Measurements from ENCODE around the gene DENND5B. TPM values are rescaled to one million over a fixed set of nuclear protein-coding genes. Genes with fewer than 3 reads are reported as not detected.
"Not testable (repeated sequence)": the region's sequence is repeated elsewhere in the genome, so short reads cannot be mapped to it uniquely, and the experiment has no call there.

Gene DENND5B
- total RNA-seq, 1 donor from 2014 or later: 42.9 TPM

GRCh38 chr12:31557707-31558106 lies 33.2 kb downstream of the DENND5B start:
- H3K27ac ChIP-seq (replicated peaks): no peak overlapping the region
- peaks cover 7% of the 10 kb centered on the region for H3K9me3 ChIP-seq (replicated peaks)
- no peak overlapping the region for H3K4me3 ChIP-seq
- no peaks in the 10 kb centered on the region for H3K27me3 ChIP-seq (ENCODE audit: low read depth)
- TF ChIP-seq CTCF (IDR thresholded peaks at IDR 0.05; ENCODE audit: borderline replicate concordance): no peak
- intact Hi-C loops (cut with micrococcal nuclease): no loop called here
- H3K4me1 ChIP-seq: peaks cover 15% of the 10 kb centered on the region
- H3K36me3 ChIP-seq: no peaks in the 10 kb centered on the region
- DNase-seq: no peak

GRCh38 chr12:31555466-31555865 lies 35.5 kb downstream of the DENND5B start:
- H3K27ac ChIP-seq (replicated peaks); H3K4me3 ChIP-seq; H3K27me3 ChIP-seq (ENCODE audit: low read depth); DNase-seq; H3K9me3 ChIP-seq (replicated peaks); intact Hi-C loops (cut with micrococcal nuclease); H3K36me3 ChIP-seq: not testable (repeated sequence)
- H3K4me1 ChIP-seq: peaks cover 10% of the 10 kb centered on the region

GRCh38 chr12:31550590-31550989 lies 40.3 kb downstream of the DENND5B start:
- DNase-seq; intact Hi-C loops (cut with micrococcal nuclease); H3K4me3 ChIP-seq; H3K9me3 ChIP-seq (replicated peaks); H3K36me3 ChIP-seq; H3K27ac ChIP-seq (replicated peaks); H3K4me1 ChIP-seq; H3K27me3 ChIP-seq (ENCODE audit: low read depth): not testable (repeated sequence)

GRCh38 chr12:31536672-31537071 lies 54.3 kb downstream of the DENND5B start:
- no peak for DNase-seq
- intact Hi-C loops (cut with micrococcal nuclease): no loop called here
- H3K27ac ChIP-seq (replicated peaks): no peak overlapping the region

GRCh38 chr12:31533470-31533869 lies 57.5 kb downstream of the DENND5B start:
- Histone ChIP-seq H3K4me1 (peaks cover 38% of the 10 kb centered on the region), H3K27ac (replicated peaks) (no peak overlapping the region), H3K27me3 (ENCODE audit: low read depth) (no peaks in the 10 kb centered on the region), H3K4me3 (no peak overlapping the region), H3K9me3 (replicated peaks) (peaks cover under 1% of the 10 kb centered on the region), H3K36me3 (no peaks in the 10 kb centered on the region)
- intact Hi-C loops (cut with micrococcal nuclease): no loop called here
- DNase-seq: no peak
- no peak for TF ChIP-seq CTCF (IDR thresholded peaks at IDR 0.05; ENCODE audit: borderline replicate concordance)

More at GRCh38 chr12:31536672-31537071, 54.3 kb downstream of the DENND5B start:
- no peaks in the 10 kb centered on the region for H3K27me3 ChIP-seq (ENCODE audit: low read depth)
- no peak overlapping the region for H3K4me3 ChIP-seq
- no peaks in the 10 kb centered on the region for H3K36me3 ChIP-seq
- no peak for TF ChIP-seq CTCF (IDR thresholded peaks at IDR 0.05; ENCODE audit: borderline replicate concordance)
- H3K9me3 ChIP-seq (replicated peaks): peaks cover 33% of the 10 kb centered on the region
- H3K4me1 ChIP-seq: peaks cover 38% of the 10 kb centered on the region

- H3K4me1 ChIP-seq: peaks cover 48% of the 10 kb centered on the region
- no peak overlapping the region for H3K4me3 ChIP-seq
- H3K27ac ChIP-seq (replicated peaks): no peak overlapping the region
- no peaks in the 10 kb centered on the region for H3K9me3 ChIP-seq (replicated peaks)
- TF ChIP-seq CTCF (IDR thresholded peaks at IDR 0.05; ENCODE audit: borderline replicate concordance): no peak
- H3K27me3 ChIP-seq (ENCODE audit: low read depth): no peaks in the 10 kb centered on the region
- intact Hi-C loops (cut with micrococcal nuclease): no loop called here
- no peak for DNase-seq
- H3K36me3 ChIP-seq: no peaks in the 10 kb centered on the region
Observed at GRCh38 chr12:31531893-31532292, 59.0 kb downstream of the DENND5B start.

- Histone ChIP-seq H3K27me3 (ENCODE audit: low read depth) (no peaks in the 10 kb centered on the region), H3K4me1 (peaks cover 58% of the 10 kb centered on the region), H3K27ac (replicated peaks) (no peak overlapping the region), H3K4me3 (no peak overlapping the region), H3K36me3 (no peaks in the 10 kb centered on the region), H3K9me3 (replicated peaks) (no peaks in the 10 kb centered on the region)
- DNase-seq: no peak
- no peak for TF ChIP-seq CTCF (IDR thresholded peaks at IDR 0.05; ENCODE audit: borderline replicate concordance)
- intact Hi-C loops (cut with micrococcal nuclease): no loop called here
Observed at GRCh38 chr12:31528095-31528494, 62.8 kb downstream of the DENND5B start.
